ENCODE results near the gene CLHC1.
"Not testable (repeated sequence)": the region's sequence is repeated elsewhere in the genome, so short reads cannot be mapped to it uniquely, and the experiment has no call there.

CLHC1 gene

DNA sequence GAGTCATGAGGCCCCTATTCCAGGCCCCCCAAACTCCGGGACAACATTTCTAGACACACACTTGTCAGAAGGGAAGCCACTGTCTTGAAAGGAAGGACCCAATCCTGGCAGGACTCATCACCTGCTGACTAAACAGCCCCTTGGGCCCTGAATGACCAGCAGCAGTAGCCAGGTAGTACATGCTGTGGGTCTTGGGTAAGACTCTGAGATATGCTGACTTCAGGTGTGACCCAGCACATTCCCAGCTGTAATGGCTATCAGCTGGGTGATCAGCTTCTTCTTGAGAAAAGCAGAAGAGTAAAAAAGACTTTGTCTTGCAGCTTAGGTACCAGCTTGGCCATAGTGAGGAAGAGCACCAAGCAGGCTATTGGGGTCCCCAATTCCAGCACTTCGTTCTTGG is 35.6 kb downstream of the CLHC1 start:
- H2BK12ac ChIP-seq (ENCODE audit: low read length), result no peak overlapping the region
- no peak overlapping the region for H2AK5ac ChIP-seq (ENCODE audit: low read length)
- no peak overlapping the region for H3K4ac ChIP-seq (ENCODE audit: low read depth, low read length)
- no peak overlapping the region for H3K27ac ChIP-seq (ENCODE audit: low read depth, low read length)
- H3K27me3 ChIP-seq (ENCODE audit: insufficient read depth, low read length), result no peaks in the 10 kb centered on the region
- H3K4me3 ChIP-seq (ENCODE audit: low read depth, low read length), result no peak overlapping the region
- H3K4me2 ChIP-seq (ENCODE audit: low read length), result no peak overlapping the region
- H3K9ac ChIP-seq (ENCODE audit: low read length), result no peak overlapping the region
- no CpG with 5 or more reads among the region's 2 CpGs for WGBS (ENCODE audit: extremely low coverage, insufficient coverage, insufficient read length)
- no peak overlapping the region for H2BK5ac ChIP-seq (ENCODE audit: low read depth, low read length, poor library complexity)
- peak; percentile 52 to 57 for DNase-seq
- no peak overlapping the region for H3K14ac ChIP-seq (ENCODE audit: low read length)
- no peak overlapping the region for H2BK120ac ChIP-seq (ENCODE audit: insufficient read depth, low read length, poor library complexity)
- H3K4me1 ChIP-seq (ENCODE audit: control insufficient read depth in 1 of 2, insufficient read depth in 2 of 2, low read length in 2 of 2), result no peaks in the 10 kb centered on the region
- H3K79me2 ChIP-seq (ENCODE audit: control insufficient read depth, insufficient read depth, low read length, poor library complexity), result no peaks in the 10 kb centered on the region
- no peak overlapping the region for H4K91ac ChIP-seq (ENCODE audit: low read depth, low read length)
- no peak overlapping the region for H3K23ac ChIP-seq (ENCODE audit: low read length)
- H3K18ac ChIP-seq (ENCODE audit: low read length), result no peak overlapping the region
- H2AFZ ChIP-seq (ENCODE audit: insufficient read depth, low read length, poor library complexity), result no peak overlapping the region
- no peaks in the 10 kb centered on the region for H3K79me1 ChIP-seq (ENCODE audit: low read length)
- H3K36me3 ChIP-seq (ENCODE audit: control insufficient read depth in 1 of 2, insufficient read depth in 2 of 2, low read length in 2 of 2), result peaks cover 7 to 11% of the 10 kb centered on the region in 2 experiments
- no peak overlapping the region for H4K8ac ChIP-seq (ENCODE audit: low read depth, low read length)
- H3K9me3 ChIP-seq (ENCODE audit: insufficient read depth, low read depth, low read length), result no peaks in the 10 kb centered on the region
- H4K12ac ChIP-seq (ENCODE audit: low read depth, low read length), result no peak overlapping the region

DNA sequence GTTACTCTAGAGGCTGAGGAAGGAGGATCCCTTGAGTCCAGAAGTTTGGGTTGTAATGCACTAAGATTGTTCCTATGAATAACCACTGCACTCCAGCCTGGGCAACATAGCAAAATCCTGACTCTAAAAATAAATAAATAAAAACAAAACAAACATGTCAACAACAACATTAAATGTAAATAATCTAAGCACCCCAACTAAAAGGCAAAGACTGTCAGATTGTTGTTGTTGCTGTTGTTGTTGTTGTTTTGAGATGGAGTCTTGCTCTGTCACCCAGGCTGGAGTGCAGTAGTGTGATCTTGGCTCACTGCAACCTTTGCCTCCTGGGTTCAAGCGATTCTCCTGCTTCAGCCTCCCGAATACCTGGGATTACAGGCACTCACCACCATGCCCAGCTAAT is 40.2 kb downstream of the CLHC1 start:
- not testable (repeated sequence) for H3K9me3 ChIP-seq (ENCODE audit: insufficient read depth, low read depth, low read length); H2AFZ ChIP-seq (ENCODE audit: insufficient read depth, low read length, poor library complexity); H3K27ac ChIP-seq (ENCODE audit: low read depth, low read length); H3K79me1 ChIP-seq (ENCODE audit: low read length); H4K12ac ChIP-seq (ENCODE audit: low read depth, low read length); H2BK120ac ChIP-seq (ENCODE audit: insufficient read depth, low read length, poor library complexity); H2BK5ac ChIP-seq (ENCODE audit: low read depth, low read length, poor library complexity); H3K18ac ChIP-seq (ENCODE audit: low read length); H3K14ac ChIP-seq (ENCODE audit: low read length); H2BK12ac ChIP-seq (ENCODE audit: low read length); H2AK5ac ChIP-seq (ENCODE audit: low read length); H3K4me2 ChIP-seq (ENCODE audit: low read length); H3K4me3 ChIP-seq (ENCODE audit: low read depth, low read length); H3K79me2 ChIP-seq (ENCODE audit: control insufficient read depth, insufficient read depth, low read length, poor library complexity); H4K91ac ChIP-seq (ENCODE audit: low read depth, low read length); H3K4me1 ChIP-seq (ENCODE audit: control insufficient read depth in 1 of 2, insufficient read depth in 2 of 2, low read length in 2 of 2); H3K27me3 ChIP-seq (ENCODE audit: insufficient read depth, low read length); H3K4ac ChIP-seq (ENCODE audit: low read depth, low read length); H3K23ac ChIP-seq (ENCODE audit: low read length); H4K8ac ChIP-seq (ENCODE audit: low read depth, low read length); H3K9ac ChIP-seq (ENCODE audit: low read length); DNase-seq; H3K36me3 ChIP-seq (ENCODE audit: control insufficient read depth in 1 of 2, insufficient read depth in 2 of 2, low read length in 2 of 2)
- no CpG with 5 or more reads among the region's 2 CpGs for WGBS (ENCODE audit: extremely low coverage, insufficient coverage, insufficient read length)

DNA sequence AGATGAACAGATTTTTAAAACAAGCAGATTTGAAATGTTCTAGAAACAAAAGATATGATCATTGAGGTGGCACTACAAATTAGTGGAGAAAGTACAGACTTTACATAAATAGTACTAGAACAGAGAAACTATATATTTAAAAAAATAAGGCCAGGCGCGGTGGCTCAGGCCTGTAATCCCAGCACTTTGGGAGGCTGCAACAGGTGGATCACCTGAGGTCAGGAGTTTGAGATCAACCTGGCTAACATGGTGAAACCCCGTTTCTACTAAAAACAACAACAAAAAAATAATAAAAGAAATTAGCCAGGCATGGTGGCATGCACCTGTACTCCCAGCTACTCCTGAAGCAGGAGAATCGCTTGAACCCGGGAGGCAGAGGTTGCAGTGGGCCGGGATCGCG is 45.3 kb downstream of the CLHC1 start:
- H2AFZ ChIP-seq (ENCODE audit: insufficient read depth, low read length, poor library complexity); H3K27ac ChIP-seq (ENCODE audit: low read depth, low read length); H3K36me3 ChIP-seq (ENCODE audit: control insufficient read depth in 1 of 2, insufficient read depth in 2 of 2, low read length in 2 of 2); H3K4ac ChIP-seq (ENCODE audit: low read depth, low read length); H3K4me2 ChIP-seq (ENCODE audit: low read length); H3K9ac ChIP-seq (ENCODE audit: low read length); H3K27me3 ChIP-seq (ENCODE audit: insufficient read depth, low read length); H3K4me1 ChIP-seq (ENCODE audit: control insufficient read depth in 1 of 2, insufficient read depth in 2 of 2, low read length in 2 of 2); H3K79me1 ChIP-seq (ENCODE audit: low read length); H2AK5ac ChIP-seq (ENCODE audit: low read length); H3K4me3 ChIP-seq (ENCODE audit: low read depth, low read length); H3K23ac ChIP-seq (ENCODE audit: low read length); H2BK120ac ChIP-seq (ENCODE audit: insufficient read depth, low read length, poor library complexity); H4K12ac ChIP-seq (ENCODE audit: low read depth, low read length); DNase-seq; H2BK5ac ChIP-seq (ENCODE audit: low read depth, low read length, poor library complexity); H3K79me2 ChIP-seq (ENCODE audit: control insufficient read depth, insufficient read depth, low read length, poor library complexity); H3K18ac ChIP-seq (ENCODE audit: low read length); H4K91ac ChIP-seq (ENCODE audit: low read depth, low read length); H4K8ac ChIP-seq (ENCODE audit: low read depth, low read length); H2BK12ac ChIP-seq (ENCODE audit: low read length); H3K14ac ChIP-seq (ENCODE audit: low read length); H3K9me3 ChIP-seq (ENCODE audit: insufficient read depth, low read depth, low read length): not testable (repeated sequence)
- no CpG with 5 or more reads among the region's 8 CpGs for WGBS (ENCODE audit: extremely low coverage, insufficient coverage, insufficient read length)

DNA sequence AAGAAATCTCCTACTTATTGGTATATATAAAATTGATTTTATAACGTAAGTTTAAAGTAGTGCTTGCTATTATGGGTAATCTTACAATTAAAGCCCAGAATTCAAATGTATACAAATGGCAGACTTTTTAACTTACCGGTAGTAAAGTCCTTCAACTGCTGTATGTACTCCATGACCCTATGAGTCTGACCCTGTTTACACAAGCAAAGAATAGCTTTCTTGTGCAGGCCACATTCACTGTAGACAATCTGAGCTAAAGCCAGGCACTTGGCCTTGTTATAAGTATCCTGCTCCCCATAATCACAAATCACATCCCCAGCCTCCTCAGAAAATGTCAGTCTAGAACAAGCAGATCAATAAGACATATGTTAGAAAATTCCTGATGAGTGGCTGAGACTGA is 51.7 kb downstream of the CLHC1 start:
- Histone ChIP-seq H4K12ac (ENCODE audit: low read depth, low read length) (no peak overlapping the region), H3K4me2 (ENCODE audit: low read length) (no peak overlapping the region), H4K8ac (ENCODE audit: low read depth, low read length) (no peak overlapping the region), H3K9me3 (ENCODE audit: insufficient read depth, low read depth, low read length) (no peaks in the 10 kb centered on the region), H3K27ac (ENCODE audit: low read depth, low read length) (no peak overlapping the region), H3K14ac (ENCODE audit: low read length) (no peak overlapping the region), H3K9ac (ENCODE audit: low read length) (no peak overlapping the region), H2AK5ac (ENCODE audit: low read length) (no peak overlapping the region), H3K18ac (ENCODE audit: low read length) (no peak overlapping the region), H2AFZ (ENCODE audit: insufficient read depth, low read length, poor library complexity) (no peak overlapping the region), H3K4me3 (ENCODE audit: low read depth, low read length) (no peak overlapping the region), H3K4me1 (ENCODE audit: control insufficient read depth in 1 of 2, insufficient read depth in 2 of 2, low read length in 2 of 2) (no peaks in the 10 kb centered on the region), H3K4ac (ENCODE audit: low read depth, low read length) (no peak overlapping the region), H3K27me3 (ENCODE audit: insufficient read depth, low read length) (no peaks in the 10 kb centered on the region), H3K79me1 (ENCODE audit: low read length) (no peaks in the 10 kb centered on the region), H3K36me3 (ENCODE audit: control insufficient read depth in 1 of 2, insufficient read depth in 2 of 2, low read length in 2 of 2) (peaks cover 2% of the 10 kb centered on the region in 2 experiments), H2BK12ac (ENCODE audit: low read length) (no peak overlapping the region), H3K79me2 (ENCODE audit: control insufficient read depth, insufficient read depth, low read length, poor library complexity) (no peaks in the 10 kb centered on the region), H2BK5ac (ENCODE audit: low read depth, low read length, poor library complexity) (no peak overlapping the region), H3K23ac (ENCODE audit: low read length) (no peak overlapping the region), H2BK120ac (ENCODE audit: insufficient read depth, low read length, poor library complexity) (no peak overlapping the region), H4K91ac (ENCODE audit: low read depth, low read length) (no peak overlapping the region)
- no peak for DNase-seq
- no CpG with 5 or more reads among the region's 2 CpGs for WGBS (ENCODE audit: extremely low coverage, insufficient coverage, insufficient read length)

DNA sequence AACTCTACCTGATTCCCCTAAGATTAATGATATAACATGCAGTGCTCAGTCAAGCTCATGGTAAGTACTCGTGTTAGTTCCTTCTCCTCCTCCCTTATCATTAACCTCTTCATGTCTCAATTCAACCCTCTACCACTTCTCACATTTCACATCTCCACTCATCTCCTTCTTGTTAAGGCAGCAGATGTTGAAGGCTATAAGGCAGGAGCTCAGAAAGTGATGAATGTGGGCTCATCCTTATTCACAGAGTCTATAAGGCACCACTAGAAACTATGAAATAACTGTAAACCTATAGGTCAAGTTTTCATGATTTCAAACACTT is 56.0 kb downstream of the CLHC1 start:
- Histone ChIP-seq H3K14ac (ENCODE audit: low read length) (no peak overlapping the region), H3K23ac (ENCODE audit: low read length) (no peak overlapping the region), H3K4me3 (ENCODE audit: low read depth, low read length) (no peak overlapping the region), H3K9ac (ENCODE audit: low read length) (no peak overlapping the region), H3K4me2 (ENCODE audit: low read length) (no peak overlapping the region), H4K91ac (ENCODE audit: low read depth, low read length) (no peak overlapping the region), H3K36me3 (ENCODE audit: control insufficient read depth in 1 of 2, insufficient read depth in 2 of 2, low read length in 2 of 2) (no peaks in the 10 kb centered on the region), H3K79me1 (ENCODE audit: low read length) (no peaks in the 10 kb centered on the region), H3K27ac (ENCODE audit: low read depth, low read length) (no peak overlapping the region), H2AFZ (ENCODE audit: insufficient read depth, low read length, poor library complexity) (no peak overlapping the region), H3K4ac (ENCODE audit: low read depth, low read length) (no peak overlapping the region), H4K12ac (ENCODE audit: low read depth, low read length) (no peak overlapping the region), H3K27me3 (ENCODE audit: insufficient read depth, low read length) (no peaks in the 10 kb centered on the region), H3K18ac (ENCODE audit: low read length) (no peak overlapping the region), H2BK12ac (ENCODE audit: low read length) (no peak overlapping the region), H3K4me1 (ENCODE audit: control insufficient read depth in 1 of 2, insufficient read depth in 2 of 2, low read length in 2 of 2) (no peaks in the 10 kb centered on the region), H2BK120ac (ENCODE audit: insufficient read depth, low read length, poor library complexity) (no peak overlapping the region), H3K79me2 (ENCODE audit: control insufficient read depth, insufficient read depth, low read length, poor library complexity) (no peaks in the 10 kb centered on the region), H2AK5ac (ENCODE audit: low read length) (no peak overlapping the region), H4K8ac (ENCODE audit: low read depth, low read length) (no peak overlapping the region), H2BK5ac (ENCODE audit: low read depth, low read length, poor library complexity) (no peak overlapping the region), H3K9me3 (ENCODE audit: insufficient read depth, low read depth, low read length) (no peaks in the 10 kb centered on the region)
- no CpG with 5 or more reads among the region's 1 CpG for WGBS (ENCODE audit: extremely low coverage, insufficient coverage, insufficient read length)
- no peak for DNase-seq

All from trophoblast cell (in vitro differentiated cells and primary cell).